Uterus (tissue), 4 donors: ENCODE measurements around the gene SFSWAP. TPM values are rescaled to one million over a fixed set of nuclear protein-coding genes. Genes with fewer than 3 reads are reported as not detected.

Experiments used
- DNase-seq, 2 donors: peaks; one replicate each; pipeline ENCODE4 v3.0.0-alpha.2; 2019 to 2020
- H3K27ac ChIP-seq, 2 donors: fragments of 200-600 bp; sonication (generic); 1 replicate in 1 of 2; 2 replicates in 1 of 2; pipeline ENCODE4 v1.5.1; 2016 to 2018
- H3K27me3 ChIP-seq, 2 donors: fragments of 200-600 bp; sonication (generic); one replicate each; pipeline ENCODE4 v1.5.1; 2018 to 2019; ENCODE audit warnings: control low read depth in 1 of 2
- H3K36me3 ChIP-seq, 2 donors: fragments of 200-600 bp; sonication (generic); one replicate each; pipeline ENCODE4 v1.5.1; 2019; ENCODE audit warnings: control low read depth in 1 of 2
- H3K4me1 ChIP-seq, 2 donors: fragments of 200-600 bp; sonication (generic); one replicate each; pipeline ENCODE4 v1.5.1; 2018 to 2019; ENCODE audit warnings: control low read depth in 1 of 2
- H3K4me3 ChIP-seq, 2 donors: fragments of 200-600 bp; sonication (generic); 1 replicate in 1 of 2; 2 replicates in 1 of 2; pipeline ENCODE4 v1.5.1; 2018 to 2019; ENCODE audit warnings: mild to moderate bottlenecking in 1 of 2
- H3K9me3 ChIP-seq, 2 donors: fragments of 200-600 bp; sonication (generic); one replicate each; pipeline ENCODE4 v1.5.1; 2019; ENCODE audit warnings: control low read depth in 1 of 2
- CTCF ChIP-seq, 4 experiments: fragments of 200-600 bp in 2 of 4; fragments of 450-650 bp in 2 of 4; sonication (generic) in 2 of 4; IDR thresholded peaks; one replicate each; pipeline ENCODE4 v1.5.1; 2016 to 2019; ENCODE audit warnings: antibody characterized with exemption in 4 of 4, mild to moderate bottlenecking in 2 of 4, moderate library complexity in 1 of 4
- POLR2A ChIP-seq, 2 donors: fragments of 450-650 bp; IDR thresholded peaks; one replicate each; pipeline ENCODE4 v1.6.1; 2016; ENCODE audit warnings: antibody characterized with exemption in 2 of 2, mild to moderate bottlenecking in 1 of 2, moderate library complexity in 1 of 2
- intact Hi-C: fragments of 100-400 bp; cut with DNase I; formaldehyde crosslinking; loops from one replicate; pipeline ENCODE4 v1.15.1; 2023; ENCODE audit warnings: low total_unique reads
- total RNA-seq, 4 donors: library from RNA; depleted of rRNA in 3 of 4; stranded (reverse); fragments of >200 nt in 3 of 4; gene quantifications; one replicate each; pipeline versions ENCODE4 v1.1.0 to v1.2.4, GENCODE V29; 2014 to 2023
- donor health status: DM: yes; HTN: yes; CAD: no.

Gene SFSWAP
- total RNA-seq, 4 donors from 2014 or later: 25.3 to 78.1 (median 55.2) TPM

GRCh38 chr12:131684015-131684725 is 26.7 kb upstream of the SFSWAP start:
- TF ChIP-seq CTCF (IDR thresholded peaks at IDR 0.05): no peak
- TF ChIP-seq POLR2A (IDR thresholded peaks at IDR 0.05): no peak
- intact Hi-C loops: no loop called here
- Histone ChIP-seq H3K4me1 (no peaks in the 10 kb centered on the region), H3K9me3 (no peaks in the 10 kb centered on the region), H3K36me3 (no peaks in the 10 kb centered on the region), H3K27ac (no peak overlapping the region), H3K27me3 (no peaks in the 10 kb centered on the region), H3K4me3 (no peak overlapping the region)
- no peak for DNase-seq

- no peaks in the 10 kb centered on the region for H3K27me3 ChIP-seq
- no peak overlapping the region for H3K27ac ChIP-seq
- H3K4me1 ChIP-seq: no peaks in the 10 kb centered on the region
- DNase-seq: no peak
- TF ChIP-seq POLR2A (IDR thresholded peaks at IDR 0.05) (no peak), CTCF (IDR thresholded peaks at IDR 0.05) (no peak)
- no peaks in the 10 kb centered on the region for H3K9me3 ChIP-seq
- no peak overlapping the region for H3K4me3 ChIP-seq
- H3K36me3 ChIP-seq: no peaks in the 10 kb centered on the region
- intact Hi-C loops: no loop called here
Observed at GRCh38 chr12:131687346-131688125, 23.4 kb upstream of the SFSWAP start.

- intact Hi-C loops: no loop called here
- TF ChIP-seq CTCF (IDR thresholded peaks at IDR 0.05): no peak
- TF ChIP-seq POLR2A (IDR thresholded peaks at IDR 0.05): no peak
- no peak overlapping the region for H3K4me3 ChIP-seq
- no peak overlapping the region for H3K27ac ChIP-seq
- H3K9me3 ChIP-seq: no peaks in the 10 kb centered on the region
- no peaks in the 10 kb centered on the region for H3K36me3 ChIP-seq
- DNase-seq: no peak
- no peaks in the 10 kb centered on the region for H3K27me3 ChIP-seq
- H3K4me1 ChIP-seq: no peaks in the 10 kb centered on the region
Observed at GRCh38 chr12:131688131-131688844, 22.6 kb upstream of the SFSWAP start.

GRCh38 chr12:131688845-131689154 is 22.1 kb upstream of the SFSWAP start:
- H3K27ac ChIP-seq: no peak overlapping the region
- intact Hi-C loops: no loop called here
- H3K4me3 ChIP-seq: no peak overlapping the region
- H3K36me3 ChIP-seq: no peaks in the 10 kb centered on the region
- TF ChIP-seq POLR2A (IDR thresholded peaks at IDR 0.05): no peak
- TF ChIP-seq CTCF (IDR thresholded peaks at IDR 0.05): no peak
- DNase-seq: no peak
- H3K9me3 ChIP-seq: no peaks in the 10 kb centered on the region
- no peaks in the 10 kb centered on the region for H3K4me1 ChIP-seq
- H3K27me3 ChIP-seq: no peaks in the 10 kb centered on the region

- H3K27me3 ChIP-seq: no peaks in the 10 kb centered on the region
- no peaks in the 10 kb centered on the region for H3K36me3 ChIP-seq
- intact Hi-C loops: no loop called here
Observed at GRCh38 chr12:131690320-131690719, 20.6 kb upstream of the SFSWAP start.

More at GRCh38 chr12:131690320-131690719, 20.6 kb upstream of the SFSWAP start:
- TF ChIP-seq POLR2A (IDR thresholded peaks at IDR 0.05) (no peak), CTCF (IDR thresholded peaks at IDR 0.05) (no peak)
- no peak for DNase-seq
- Histone ChIP-seq H3K27ac (no peak overlapping the region), H3K4me1 (no peaks in the 10 kb centered on the region), H3K9me3 (no peaks in the 10 kb centered on the region), H3K4me3 (no peak overlapping the region)
